K562 (cell line): Measurements from ENCODE around the gene YARS1. TPM values are rescaled to one million over a fixed set of nuclear protein-coding genes. Genes with fewer than 3 reads are reported as not detected.
A peak's percentile ranks its signal among the peaks of the same experiment; 100 is the strongest.

Experiments
- ARID1B ChIP-seq: fragments of 450-650 bp; IDR thresholded peaks from 2 replicates; pipeline ENCODE4 v1.6.1; 2016; ENCODE audit warnings: antibody characterized with exemption, mild to moderate bottlenecking, inconsistent platforms
- FOXA1 ChIP-seq: fragments of 450-650 bp; IDR thresholded peaks from 2 replicates; pipeline ENCODE4 v1.6.1; 2016; ENCODE audit warnings: mild to moderate bottlenecking, borderline replicate concordance
- HCFC1 ChIP-seq: IDR thresholded peaks from 2 replicates; pipeline ENCODE4 v1.6.1; 2012; ENCODE audit warnings: low read depth, low read length, improper control_type of control experiment
- HDGF ChIP-seq: fragments of 450-650 bp; IDR thresholded peaks from 2 replicates; pipeline ENCODE4 v1.6.1; 2016
- KAT8 ChIP-seq: fragments of 450-650 bp; IDR thresholded peaks from 2 replicates; pipeline ENCODE4 v1.6.1; 2016; ENCODE audit warnings: low read depth, mild to moderate bottlenecking
- PRMT5 ChIP-seq: sonication (generic); formaldehyde crosslinking; IDR thresholded peaks from 2 replicates; pipeline ENCODE4 v1.5.0; 2020; ENCODE audit warnings: missing genetic modification reagents
- RREB1 ChIP-seq: fragments of 250-450 bp; sonication (Bioruptor Pico); IDR thresholded peaks from 2 replicates; pipeline ENCODE4 v1.4.0; 2020
- TRIM25 ChIP-seq: fragments of 450-650 bp; IDR thresholded peaks from 2 replicates; pipeline ENCODE4 v1.7.0; 2016; ENCODE audit warnings: borderline replicate concordance
- ZNF146 ChIP-seq: IDR thresholded peaks from one replicate; pipeline ENCODE4 v1.6.1; 2018; ENCODE audit warnings: missing compliant biosample characterization; ENCODE audit not compliant: unreplicated experiment
- ZNF165 ChIP-seq: fragments of 250-450 bp; sonication (Bioruptor Pico); IDR thresholded peaks from 2 replicates; pipeline ENCODE4 v1.4.0; 2020; ENCODE audit warnings: borderline replicate concordance
- ZNF175 ChIP-seq: fragments of 200-800 bp; sonication (Bioruptor generic); IDR thresholded peaks from 2 replicates; pipeline ENCODE4 v1.6.1; 2016; ENCODE audit warnings: low read depth, mild to moderate bottlenecking, missing genetic modification characterization, missing compliant biosample characterization
- ZNF449 ChIP-seq: fragments of 250-450 bp; sonication (Bioruptor Pico); IDR thresholded peaks from 2 replicates; pipeline ENCODE4 v1.8.0; 2022; ENCODE audit warnings: moderate library complexity, mild to moderate bottlenecking, inconsistent platforms
- ZNF76 ChIP-seq: fragments of 250-450 bp; sonication (Bioruptor Pico); IDR thresholded peaks from 2 replicates; pipeline ENCODE4 v1.4.0; 2020; ENCODE audit warnings: mild to moderate bottlenecking, moderate library complexity, borderline replicate concordance
- polyA plus RNA-seq, 8 experiments: library from polyadenylated mRNA; depleted of rRNA in 4 of 8; stranded (reverse) in 5 of 8; unstranded in 3 of 8; fragments of >200 nt; fragmentation: Nextera tagmentation in 2 of 8; fragmentation: Illumina TruSeq in 1 of 8; extraction: Ambion mirVana in 2 of 8; extraction: Trizol in 1 of 8; gene quantifications; 2 replicates each; pipeline versions ENCODE4 v1.2.1 to v1.2.3, GENCODE V29; 2011 to 2014; ENCODE audit warnings: inconsistent platforms in 1 of 8, missing spikeins in 1 of 8
- total RNA-seq, 7 experiments: library from RNA; depleted of rRNA in 6 of 7; stranded (reverse); fragments of >200 nt in 6 of 7; fragmentation: Illumina TruSeq in 2 of 7; extraction: Trizol in 2 of 7; gene quantifications; 2 replicates each; pipeline versions ENCODE4 v1.2.1 to v1.2.3, GENCODE V29; 2011 to 2021; ENCODE audit warnings: low replicate concordance in 1 of 7
- TF ChIP-seq, protein P1 (sequence below): sonication (generic); formaldehyde crosslinking; IDR thresholded peaks from 2 replicates; pipeline ENCODE4 v1.8.0; 2022; ENCODE audit warnings: mild to moderate bottlenecking, missing genetic modification reagents

The YARS1 gene
- total and polyA plus RNA-seq, 9 of the 15 experiments (the other 6 are each of a cell fraction or from before 2014, with no cell fraction given) = 66.2 to 336 (median 201) TPM

DNA sequence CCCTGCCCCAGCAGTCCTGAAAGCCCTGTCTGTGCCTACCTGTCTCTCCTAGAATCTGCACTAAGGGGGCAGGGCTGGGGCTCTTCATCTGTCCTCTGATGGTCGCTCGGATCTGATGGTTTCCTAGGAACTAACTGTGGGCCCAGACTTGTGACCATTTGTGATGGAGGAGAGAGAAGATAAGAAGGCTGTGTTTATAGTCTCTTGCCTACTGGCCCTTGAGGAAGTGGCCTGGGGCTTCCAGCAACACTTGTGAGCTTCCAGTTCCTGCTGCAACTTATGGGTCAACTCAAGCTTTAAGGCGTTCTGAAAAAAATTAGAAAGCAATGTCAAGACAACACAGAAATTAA lies 61.4 kb downstream of the YARS1 start (continued):
- TF ChIP-seq TRIM25 = no peak
- TF ChIP-seq ZNF146 (CRISPR knock-in tag) = no peak
- no peak for TF ChIP-seq FOXA1
- no peak for TF ChIP-seq PRMT5 (CRISPR knock-in tag)
- TF ChIP-seq ZNF449 = no peak
- no peak for TF ChIP-seq ZNF165 (CRISPR knock-in tag)
- no peak for TF ChIP-seq KAT8
- TF ChIP-seq, protein P1, sequence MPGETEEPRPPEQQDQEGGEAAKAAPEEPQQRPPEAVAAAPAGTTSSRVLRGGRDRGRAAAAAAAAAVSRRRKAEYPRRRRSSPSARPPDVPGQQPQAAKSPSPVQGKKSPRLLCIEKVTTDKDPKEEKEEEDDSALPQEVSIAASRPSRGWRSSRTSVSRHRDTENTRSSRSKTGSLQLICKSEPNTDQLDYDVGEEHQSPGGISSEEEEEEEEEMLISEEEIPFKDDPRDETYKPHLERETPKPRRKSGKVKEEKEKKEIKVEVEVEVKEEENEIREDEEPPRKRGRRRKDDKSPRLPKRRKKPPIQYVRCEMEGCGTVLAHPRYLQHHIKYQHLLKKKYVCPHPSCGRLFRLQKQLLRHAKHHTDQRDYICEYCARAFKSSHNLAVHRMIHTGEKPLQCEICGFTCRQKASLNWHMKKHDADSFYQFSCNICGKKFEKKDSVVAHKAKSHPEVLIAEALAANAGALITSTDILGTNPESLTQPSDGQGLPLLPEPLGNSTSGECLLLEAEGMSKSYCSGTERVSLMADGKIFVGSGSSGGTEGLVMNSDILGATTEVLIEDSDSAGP (CRISPR knock-in tag) = no peak
- no peak for TF ChIP-seq ZNF76 (CRISPR knock-in tag)
- TF ChIP-seq ARID1B = peak; percentile 81
- TF ChIP-seq HCFC1 = no peak
- TF ChIP-seq HDGF = no peak
- TF ChIP-seq ZNF175 (CRISPR knock-in tag) = no peak
- TF ChIP-seq RREB1 (CRISPR knock-in tag) = peak; percentile 96
